HCT116 (cell line): ENCODE data around the gene PNPLA2. TPM values are rescaled to one million over a fixed set of nuclear protein-coding genes. Genes with fewer than 3 reads are reported as not detected.

ENCODE experiments used
- ATAC-seq: fragments of 200-7000 bp; cut with Tn5 transposase; 2 replicates; pipeline ENCODE4 v1.9.1; 2020; ENCODE audit warnings: mild to moderate bottlenecking, moderate library complexity
- BruUV-seq: library from RNA; stranded (reverse); fragments of 400-500 nt; replicated peaks from 2 replicates; lab custom pipeline; 2021; lab: Mats Ljungman, UMichigan
- CTCF ChIA-PET: fragments of 300-600 bp; sonication (Branson Sonifier 250); formaldehyde crosslinking; loops from one replicate; lab custom pipeline; 2021; ENCODE audit warnings: antibody characterized with exemption; lab: Charles Lee
- POLR2A ChIA-PET: fragments of 300-600, 350-600 bp; sonication (Branson Sonifier 250); formaldehyde crosslinking; loops from one replicate; lab custom pipeline; 2021; ENCODE audit warnings: antibody characterized with exemption; lab: Charles Lee
- RAD21 ChIA-PET, 2 experiments: fragments of 300-600 bp; sonication (Branson Sonifier 250); formaldehyde crosslinking; loops; one replicate each; lab custom pipeline; 2023; ENCODE audit warnings: low total read pairs in 2 of 2; ENCODE audit not compliant: uncharacterized antibody in 2 of 2, unreplicated experiment in 2 of 2, low non-redundant PET in 1 of 2; lab: Charles Lee
- DNase-seq: peaks from one replicate; pipeline ENCODE4 v3.0.0-alpha.2; 2010; ENCODE audit warnings: low read depth, low spot score
- H2AFZ ChIP-seq: fragments of 200-600 bp; shearing (Covaris generic), sonication (generic); 2 replicates; pipeline ENCODE4 v1.6.1; 2017; ENCODE audit warnings: low read depth, mixed run types, mixed read lengths, antibody characterized with exemption, low read length; ENCODE audit not compliant: poor library complexity, severe bottlenecking
- H3K27ac ChIP-seq: 2 replicates; pipeline ENCODE4 v1.5.1; 2012; ENCODE audit warnings: low read depth, low read length
- H3K27me3 ChIP-seq: fragments of 200-600 bp; sonication (generic); 2 replicates; pipeline ENCODE4 v1.6.1; 2016; ENCODE audit warnings: mixed run types, low read length, mixed read lengths; ENCODE audit not compliant: insufficient read depth
- H3K36me3 ChIP-seq, 2 experiments: fragments of 200-500 bp in 1 of 2; fragments of 200-600 bp in 1 of 2; sonication (Bioruptor generic) in 1 of 2; sonication (generic) in 1 of 2; 2 replicates each; pipeline versions ENCODE4 v1.5.1 to v1.6.1; 2014 to 2016; ENCODE audit warnings: low read length in 2 of 2, inconsistent platforms in 1 of 2, mixed read lengths in 1 of 2, mixed run types in 1 of 2; ENCODE audit not compliant: insufficient read depth in 2 of 2, control insufficient read depth in 1 of 2
- H3K4me1 ChIP-seq, 2 experiments: fragments of 200-600 bp in 1 of 2; sonication (generic) in 1 of 2; 2 replicates each; pipeline versions ENCODE4 v1.5.1 to v1.6.1; 2012 to 2017; ENCODE audit warnings: low read length in 2 of 2, inconsistent platforms in 1 of 2, mild to moderate bottlenecking in 1 of 2, mixed read lengths in 1 of 2, mixed run types in 1 of 2, moderate library complexity in 1 of 2; ENCODE audit not compliant: insufficient read depth in 2 of 2, control insufficient read depth in 1 of 2
- H3K4me2 ChIP-seq: fragments of 200-600 bp; sonication (generic); 2 replicates; pipeline ENCODE4 v1.6.1; 2017; ENCODE audit warnings: mixed run types, low read length, mixed read lengths
- H3K4me3 ChIP-seq, 2 experiments: fragments of 200-600 bp in 1 of 2; sonication (generic) in 1 of 2; replicated peaks in 1 of 2; 2 replicates each; pipeline ENCODE4 v1.5.1; 2011 to 2016; ENCODE audit warnings: low read length in 2 of 2, control low read depth in 1 of 2, low read depth in 1 of 2, mild to moderate bottlenecking in 1 of 2, mixed read lengths in 1 of 2, mixed run types in 1 of 2
- H3K79me2 ChIP-seq: fragments of 200-600 bp; sonication (generic); 2 replicates; pipeline ENCODE4 v1.6.1; 2017; ENCODE audit warnings: mild to moderate bottlenecking, mixed run types, low read length, moderate library complexity, mixed read lengths; ENCODE audit not compliant: insufficient read depth
- H3K9ac ChIP-seq: fragments of 200-600 bp; sonication (generic); 2 replicates; pipeline ENCODE4 v1.6.1; 2016; ENCODE audit warnings: low read length, mixed read lengths
- H3K9me2 ChIP-seq: fragments of 200-600 bp; sonication (generic), shearing (Covaris generic); 2 replicates; pipeline ENCODE4 v1.6.1; 2017; ENCODE audit warnings: mixed run types, mild to moderate bottlenecking, moderate library complexity; ENCODE audit not compliant: insufficient read depth
- H3K9me3 ChIP-seq, 2 experiments: fragments of 200-500 bp in 1 of 2; fragments of 200-600 bp in 1 of 2; sonication (Bioruptor generic) in 1 of 2; sonication (generic) in 1 of 2; 2 replicates each; pipeline ENCODE4 v1.6.1; 2014 to 2017; ENCODE audit warnings: low read length in 2 of 2, mixed read lengths in 2 of 2, inconsistent platforms in 1 of 2, low read depth in 1 of 2, mild to moderate bottlenecking in 1 of 2, mixed run types in 1 of 2, moderate library complexity in 1 of 2; ENCODE audit not compliant: control insufficient read depth in 1 of 2, insufficient read depth in 1 of 2
- H4K20me1 ChIP-seq: fragments of 200-600 bp; sonication (generic), shearing (Covaris generic); 2 replicates; pipeline ENCODE4 v1.6.1; 2017; ENCODE audit warnings: mixed run types, mild to moderate bottlenecking, moderate library complexity; ENCODE audit not compliant: insufficient read depth
- ATF3 ChIP-seq: IDR thresholded peaks from 2 replicates; pipeline ENCODE4 v1.6.1; 2012
- CEBPB ChIP-seq: IDR thresholded peaks from 2 replicates; pipeline ENCODE4 v1.6.1; 2012; ENCODE audit warnings: low read depth
- EGR1 ChIP-seq: IDR thresholded peaks from 2 replicates; pipeline ENCODE4 v1.6.1; 2012; ENCODE audit warnings: low read depth
- EZH2phosphoT487 ChIP-seq: fragments of 200-600 bp; IDR thresholded peaks from 2 replicates; pipeline ENCODE4 v1.6.1; 2018; ENCODE audit warnings: antibody characterized with exemption, borderline replicate concordance
- FOSL1 ChIP-seq: IDR thresholded peaks from 2 replicates; pipeline ENCODE4 v1.6.1; 2012; ENCODE audit warnings: low read depth
- JUND ChIP-seq: IDR thresholded peaks from 2 replicates; pipeline ENCODE4 v1.6.1; 2012
- POLR2A ChIP-seq: IDR thresholded peaks from 2 replicates; pipeline ENCODE4 v1.7.0; 2011; ENCODE audit warnings: borderline replicate concordance; ENCODE audit not compliant: insufficient read depth, insufficient read length; ENCODE audit errors: extremely low read depth
- POLR2AphosphoS5 ChIP-seq: IDR thresholded peaks from 2 replicates; pipeline ENCODE4 v1.6.1; 2011; ENCODE audit warnings: mild to moderate bottlenecking, low read depth, low read length, moderate library complexity
- RAD21 ChIP-seq: IDR thresholded peaks from 2 replicates; pipeline ENCODE4 v1.6.1; 2012; ENCODE audit warnings: low read depth, mild to moderate bottlenecking
- REST ChIP-seq: IDR thresholded peaks from 2 replicates; pipeline ENCODE4 v1.6.1; 2012; ENCODE audit warnings: low read depth
- SP1 ChIP-seq: IDR thresholded peaks from 2 replicates; pipeline ENCODE4 v1.6.1; 2012; ENCODE audit warnings: low read depth
- YY1 ChIP-seq: IDR thresholded peaks from 2 replicates; pipeline ENCODE4 v1.6.1; 2011; ENCODE audit warnings: low read length, low read depth, moderate library complexity, mild to moderate bottlenecking; ENCODE audit not compliant: insufficient replicate concordance; ENCODE audit errors: extremely low read depth
- ZFX ChIP-seq: fragments of 450-650 bp; IDR thresholded peaks from 2 replicates; pipeline ENCODE4 v1.6.1; 2017
- ZNF274 ChIP-seq: fragments of 200-500 bp; sonication (Bioruptor generic); IDR thresholded peaks from 2 replicates; pipeline ENCODE4 v1.6.1; 2014; ENCODE audit warnings: mild to moderate bottlenecking, low read depth, low read length, inconsistent platforms
- intact Hi-C: fragments of 100-400 bp; cut with micrococcal nuclease; formaldehyde crosslinking; loops from 2 replicates; pipeline ENCODE4 v1.10.0; 2022
- total RNA-seq: library from RNA; stranded (reverse); gene quantifications from one replicate; pipeline ENCODE4 v1.2.1, GENCODE V29; 2021; ENCODE audit not compliant: unreplicated experiment
- TF ChIP-seq, protein P1 (sequence below): IDR thresholded peaks from 2 replicates; pipeline ENCODE4 v1.6.1; 2012

PNPLA2 gene
- total RNA-seq, 1 experiment from 2014 or later, result 124 TPM

- no peak overlapping the region for H2AFZ ChIP-seq
- CTCF ChIA-PET, result no interaction called here
- no peaks in the 10 kb centered on the region for H4K20me1 ChIP-seq
- RAD21 ChIA-PET, result no interaction called here
- no peak overlapping the region for H3K9ac ChIP-seq
- no peaks in the 10 kb centered on the region for H3K27me3 ChIP-seq
- peaks cover 9 to 33% of the 10 kb centered on the region in 2 experiments; a peak in 3 of 4 replicates for H3K4me1 ChIP-seq
- POLR2A ChIA-PET, result interaction anchor here (1.0 kb wide), 1 partner anchor 13 kb away, joined by 8 read pairs; no protein-coding TSS in a partner anchor
- H3K4me2 ChIP-seq, result peak overlapping the region; percentile 13; the same call in 1 of the 2 replicates
- TSS peak; percentile 39 for BruUV-seq
- TF ChIP-seq RAD21, result no peak
- TF ChIP-seq POLR2AphosphoS5, result 0 out of 2 replicates have a peak, but pooled peaks have one; percentile 11
- H3K9me2 ChIP-seq, result no peaks in the 10 kb centered on the region
- peak; percentile 68 for ATAC-seq
- no peak for DNase-seq
- H3K36me3 ChIP-seq, result peaks cover 0 to 4% of the 10 kb centered on the region in 2 experiments; a peak in 1 of 4 replicates
- intact Hi-C loops, result no loop called here
- no peak overlapping the region for H3K4me3 ChIP-seq
- peaks cover 13% of the 10 kb centered on the region; the same call in 1 of the 2 replicates for H3K79me2 ChIP-seq
- peak overlapping the region; percentile 39 for H3K27ac ChIP-seq
- no peaks in the 10 kb centered on the region for H3K9me3 ChIP-seq
Observed at GRCh38 chr11:790721-791564, 27.8 kb upstream of the PNPLA2 start.

GRCh38 chr11:791658-792534 lies 26.8 kb upstream of the PNPLA2 start:
- Histone ChIP-seq H3K4me3 (no peak overlapping the region), H3K9ac (no peak overlapping the region), H3K9me2 (no peaks in the 10 kb centered on the region), H4K20me1 (no peaks in the 10 kb centered on the region), H3K9me3 (no peaks in the 10 kb centered on the region), H3K27me3 (no peaks in the 10 kb centered on the region), H2AFZ (no peak overlapping the region), H3K79me2 (peaks cover 21% of the 10 kb centered on the region), H3K27ac (no peak overlapping the region; the same call in 1 of the 2 replicates), H3K4me1 (peaks cover 16 to 42% of the 10 kb centered on the region in 2 experiments), H3K4me2 (no peak overlapping the region), H3K36me3 (peaks cover 0 to 4% of the 10 kb centered on the region in 2 experiments; a peak in 1 of 4 replicates)
- ChIA-PET CTCF (no interaction called here), POLR2A (no interaction called here), RAD21 (no interaction called here)
- no peak for DNase-seq
- no TSS peak for BruUV-seq
- intact Hi-C loops, result no loop called here
- no peak for ATAC-seq
- TF ChIP-seq JUND (no peak), EGR1 (no peak), EZH2phosphoT487 (no peak), POLR2A (no peak), ZFX (no peak), FOSL1 (no peak), ZNF274 (no peak), CEBPB (no peak), YY1 (no peak), REST (no peak), RAD21 (no peak), ATF3 (no peak), SP1 (no peak)
- TF ChIP-seq, protein P1, sequence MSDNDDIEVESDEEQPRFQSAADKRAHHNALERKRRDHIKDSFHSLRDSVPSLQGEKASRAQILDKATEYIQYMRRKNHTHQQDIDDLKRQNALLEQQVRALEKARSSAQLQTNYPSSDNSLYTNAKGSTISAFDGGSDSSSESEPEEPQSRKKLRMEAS, result no peak
